EL (cell line): ENCODE data around the gene NFIC.
A peak's percentile ranks its signal among the peaks of the same experiment; 100 is the strongest.
"Not testable (repeated sequence)": the region's sequence is repeated elsewhere in the genome, so short reads cannot be mapped to it uniquely, and the experiment has no call there.

Experiments
- DNase-seq: peaks from one replicate; pipeline ENCODE4 v3.0.0-alpha.2; 2016

Gene NFIC

GRCh38 chr19:3365836-3366752 is at the start of gene NFIC:
Gene NFIC (plus strand): TSS chr19:3366583. CDS start chr19:3366637, 54 bp downstream.
- DNase-seq, result peak; percentile 91

- no peak for DNase-seq
Measured at GRCh38 chr19:3316659-3317207, 49.6 kb upstream of the NFIC start.

GRCh38 chr19:3319643-3320353 is 46.6 kb upstream of the NFIC start:
- peak; percentile 28 for DNase-seq

GRCh38 chr19:3320354-3320670 is 46.1 kb upstream of the NFIC start:
- DNase-seq, result no peak

- DNase-seq, result no peak
Measured at GRCh38 chr19:3320853-3321252, 45.5 kb upstream of the NFIC start.

GRCh38 chr19:3321696-3322095 is 44.7 kb upstream of the NFIC start:
- DNase-seq, result no peak

GRCh38 chr19:3322199-3322978 is 44.0 kb upstream of the NFIC start:
- no peak for DNase-seq

GRCh38 chr19:3323026-3323425 is 43.4 kb upstream of the NFIC start:
- no peak for DNase-seq

- no peak for DNase-seq
Measured at GRCh38 chr19:3323658-3324057, 42.7 kb upstream of the NFIC start.

GRCh38 chr19:3324405-3324856 is 42.0 kb upstream of the NFIC start:
- peak; percentile 43 for DNase-seq

- no peak for DNase-seq
Measured at GRCh38 chr19:3325451-3325850, 40.9 kb upstream of the NFIC start.

GRCh38 chr19:3328743-3329142 is 37.6 kb upstream of the NFIC start:
- no peak for DNase-seq

GRCh38 chr19:3330047-3330446 is 36.3 kb upstream of the NFIC start:
- no peak for DNase-seq

- not testable (repeated sequence) for DNase-seq
Measured at GRCh38 chr19:3332232-3332631, 34.2 kb upstream of the NFIC start.

- no peak for DNase-seq
Measured at GRCh38 chr19:3333020-3333583, 33.3 kb upstream of the NFIC start.

- DNase-seq, result no peak
Measured at GRCh38 chr19:3333662-3334061, 32.7 kb upstream of the NFIC start.

GRCh38 chr19:3334749-3335430 is 31.5 kb upstream of the NFIC start:
- not testable (repeated sequence) for DNase-seq

GRCh38 chr19:3335431-3336350 is 30.7 kb upstream of the NFIC start:
- peak; percentile 50 for DNase-seq

GRCh38 chr19:3336351-3336679 is 30.1 kb upstream of the NFIC start:
- DNase-seq, result no peak

GRCh38 chr19:3336680-3337523 is 29.5 kb upstream of the NFIC start:
- peak; percentile 42 for DNase-seq
